ENCODE results near the gene FHOD1.

The FHOD1 gene

GRCh38 chr16:67247192-67248072 is at the start of gene FHOD1:
Gene FHOD1, minus strand, starts transcription at chr16:67247481. Its CDS starts 71 bp downstream, at chr16:67247410.
- DNase-seq = peak; percentile 89 to 98 (median 96)
- intact Hi-C loops (cut with DNase I) = no loop called here

DNA sequence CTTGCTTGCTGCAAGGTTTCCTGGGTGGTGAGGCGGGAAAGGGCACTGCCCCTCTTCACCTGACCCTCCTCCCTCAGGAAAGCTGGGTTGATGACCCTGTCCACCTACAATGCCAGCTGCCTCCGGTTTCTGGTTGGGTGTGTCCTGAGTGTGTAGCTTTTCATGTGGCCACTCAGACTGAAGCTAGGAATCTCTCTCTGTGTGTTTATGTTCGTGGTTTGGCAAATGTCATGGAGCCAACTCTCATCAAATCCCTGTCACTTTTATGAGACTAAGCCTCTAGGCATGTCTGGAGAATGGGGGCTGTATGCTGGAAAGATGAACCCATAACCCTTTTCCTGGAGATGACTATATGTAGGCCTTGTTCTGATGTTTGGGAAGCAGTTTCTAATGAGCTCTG is 49.1 kb upstream of the FHOD1 start:
- DNase-seq = no peak
- intact Hi-C loops (cut with DNase I) = no loop called here

GRCh38 chr16:67294938-67295361 is 47.7 kb upstream of the FHOD1 start:
- DNase-seq = no peak
- intact Hi-C loops (cut with DNase I) = no loop called here

DNA sequence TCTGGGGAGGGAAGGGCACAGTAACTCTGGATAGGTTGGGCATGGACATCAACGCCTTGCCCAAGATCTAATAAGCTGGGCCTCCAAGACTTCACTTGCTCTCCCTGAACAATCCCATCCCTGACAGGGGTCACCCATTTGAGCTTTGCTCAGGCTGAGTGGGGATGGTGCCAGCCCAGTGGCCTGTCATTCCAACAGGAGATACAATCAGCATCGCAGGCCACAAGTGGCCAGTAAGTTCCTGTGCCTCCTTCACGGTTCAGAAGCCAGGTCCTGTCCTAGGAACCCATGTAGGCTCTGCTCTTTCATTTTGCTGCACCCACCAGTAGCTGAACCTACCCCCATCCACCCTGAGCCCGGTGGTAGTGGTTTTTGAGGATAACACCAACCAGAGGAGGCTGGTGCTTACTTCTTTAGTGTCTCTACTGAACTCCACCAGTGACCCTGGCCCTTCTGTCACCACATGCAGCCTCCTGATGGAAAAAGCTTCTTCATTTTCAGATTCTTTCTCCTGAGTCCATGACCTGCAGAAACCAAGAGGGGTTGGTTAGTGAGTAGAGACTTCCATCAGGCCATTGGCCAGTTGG is 47.0 kb upstream of the FHOD1 start:
- intact Hi-C loops (cut with DNase I) = no loop called here
- no peak for DNase-seq

DNA sequence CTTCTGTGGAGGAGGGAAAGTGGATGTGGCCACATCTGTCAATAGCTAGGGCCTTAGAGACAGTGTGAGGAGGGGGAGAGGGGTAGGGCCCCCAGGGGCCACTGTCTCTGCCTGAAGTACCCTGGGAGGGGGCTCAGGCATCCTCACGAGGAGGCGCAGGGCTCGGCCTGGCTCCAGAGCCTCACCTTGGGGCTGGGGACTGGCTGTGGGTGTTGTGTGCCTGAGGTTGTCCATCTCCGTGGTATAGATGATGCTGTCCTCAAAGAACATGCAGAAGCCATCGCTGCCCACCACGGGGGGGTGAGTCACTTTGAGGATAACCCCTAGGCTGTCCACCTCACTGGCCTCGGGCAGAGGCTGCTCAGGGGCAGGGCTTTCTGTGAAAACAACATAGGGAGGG is 44.2 kb upstream of the FHOD1 start:
- DNase-seq = no peak
- intact Hi-C loops (cut with DNase I) = no loop called here

GRCh38 chr16:67287960-67288359 is 40.7 kb upstream of the FHOD1 start:
- intact Hi-C loops (cut with DNase I) = no loop called here
- no peak for DNase-seq

DNA sequence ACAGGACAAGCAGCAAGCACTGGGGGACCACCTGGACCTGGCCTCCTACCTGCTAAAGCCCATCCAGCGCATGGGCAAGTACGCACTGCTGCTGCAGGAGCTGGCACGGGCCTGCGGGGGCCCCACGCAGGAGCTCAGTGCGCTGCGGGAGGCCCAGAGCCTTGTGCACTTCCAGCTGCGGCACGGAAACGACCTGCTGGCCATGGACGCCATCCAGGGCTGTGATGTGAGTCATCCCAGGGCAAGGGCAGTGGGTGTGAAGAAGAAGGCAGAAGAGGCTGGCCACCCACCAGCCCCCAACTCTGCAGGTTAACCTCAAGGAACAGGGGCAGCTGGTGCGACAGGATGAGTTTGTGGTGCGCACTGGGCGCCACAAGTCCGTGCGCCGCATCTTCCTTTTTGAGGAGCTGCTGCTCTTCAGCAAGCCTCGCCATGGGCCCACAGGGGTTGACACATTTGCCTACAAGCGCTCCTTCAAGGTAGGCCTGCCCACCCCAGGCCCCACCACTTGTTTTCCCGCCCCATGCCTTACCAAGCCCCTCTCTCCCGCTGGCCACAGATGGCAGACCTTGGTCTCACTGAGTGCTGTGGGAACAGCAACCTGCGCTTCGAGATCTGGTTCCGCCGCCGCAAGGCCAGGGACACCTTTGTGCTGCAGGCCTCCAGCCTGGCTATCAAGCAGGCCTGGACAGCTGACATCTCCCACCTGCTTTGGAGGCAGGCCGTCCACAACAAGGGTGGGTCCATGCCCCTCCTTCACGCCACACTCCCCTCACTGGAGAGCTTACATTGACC is 39.4 kb upstream of the FHOD1 start:
- DNase-seq = no peak
- intact Hi-C loops (cut with DNase I) = no loop called here

DNA sequence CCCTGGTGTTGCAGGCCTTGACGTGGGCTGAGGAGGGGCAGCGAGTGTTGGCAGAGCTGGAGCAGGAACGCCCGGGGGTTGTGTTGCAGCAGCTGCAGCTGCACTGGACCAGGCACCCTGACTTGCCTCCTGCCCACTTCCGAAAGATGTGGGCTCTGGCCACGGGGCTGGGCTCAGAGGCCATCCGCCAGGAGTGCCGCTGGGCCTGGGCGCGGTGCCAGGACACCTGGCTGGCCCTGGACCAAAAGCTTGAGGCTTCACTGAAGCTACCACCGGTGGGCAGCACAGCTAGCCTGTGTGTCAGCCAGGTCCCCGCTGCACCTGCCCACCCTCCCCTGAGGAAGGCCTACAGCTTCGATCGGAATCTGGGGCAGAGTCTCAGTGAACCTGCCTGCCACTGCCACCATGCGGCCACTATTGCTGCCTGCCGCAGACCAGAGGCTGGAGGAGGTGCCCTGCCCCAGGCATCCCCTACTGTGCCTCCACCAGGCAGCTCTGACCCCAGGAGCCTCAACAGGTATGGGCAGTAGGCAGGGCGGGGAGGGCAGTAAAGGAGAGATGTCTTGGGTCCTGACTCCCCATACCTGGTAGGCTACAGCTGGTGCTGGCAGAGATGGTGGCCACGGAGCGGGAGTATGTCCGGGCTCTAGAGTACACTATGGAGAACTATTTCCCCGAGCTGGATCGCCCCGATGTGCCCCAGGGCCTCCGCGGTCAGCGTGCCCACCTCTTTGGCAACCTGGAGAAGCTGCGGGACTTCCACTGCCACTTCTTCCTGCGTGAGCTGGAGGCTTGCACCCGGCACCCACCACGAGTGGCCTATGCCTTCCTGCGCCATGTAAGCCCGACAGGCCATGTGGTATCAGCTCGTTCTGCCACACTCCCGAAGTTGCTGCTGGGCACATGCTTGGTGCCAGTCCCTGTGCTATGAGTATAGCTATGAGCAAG is 37.7 kb upstream of the FHOD1 start:
- intact Hi-C loops (cut with DNase I) = no loop called here
- DNase-seq = peak in 37 of 42 donors; percentile 11 to 66 (median 35)

GRCh38 chr16:67283826-67284555 is 36.7 kb upstream of the FHOD1 start:
- no peak for DNase-seq
- intact Hi-C loops (cut with DNase I) = no loop called here

DNA sequence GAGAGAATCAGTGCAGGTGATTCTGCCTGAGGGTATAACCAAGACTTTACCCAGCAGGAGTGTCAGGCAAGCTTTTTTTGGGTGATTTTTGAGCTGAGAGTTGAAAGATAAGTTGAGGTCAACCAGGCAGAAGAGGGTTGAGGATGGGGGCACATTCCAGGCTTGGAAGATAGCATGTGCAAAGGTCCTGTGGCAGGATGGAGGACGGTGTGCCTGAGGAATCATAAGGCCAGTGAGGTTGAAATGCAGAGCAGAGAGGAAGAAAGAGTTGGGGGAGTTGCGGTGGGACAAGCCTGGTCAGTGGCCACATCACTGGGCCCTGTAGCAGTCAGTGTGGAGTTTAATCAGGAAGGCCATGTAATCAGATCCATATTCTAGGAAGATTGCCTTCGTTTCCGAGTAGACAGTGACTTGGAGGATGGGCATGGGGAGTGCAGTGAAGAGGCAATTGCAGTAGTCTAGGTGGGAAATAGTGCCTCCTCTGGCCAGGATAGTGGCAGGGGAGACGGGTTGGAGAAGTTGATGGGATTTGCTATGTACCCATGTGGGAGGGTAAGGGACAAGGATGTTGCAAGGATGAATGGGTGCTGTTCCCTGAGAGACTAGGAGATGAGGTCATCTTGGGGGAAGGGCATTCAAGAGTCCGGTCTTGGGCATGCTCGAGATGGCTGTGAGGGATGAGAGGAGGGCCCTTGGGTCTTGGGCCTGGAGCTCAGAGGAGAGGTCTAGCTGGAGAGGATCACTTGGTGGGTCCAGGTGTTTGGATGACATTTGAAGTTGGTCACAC is 36.0 kb upstream of the FHOD1 start:
- DNase-seq = no peak
- intact Hi-C loops (cut with DNase I) = no loop called here

DNA sequence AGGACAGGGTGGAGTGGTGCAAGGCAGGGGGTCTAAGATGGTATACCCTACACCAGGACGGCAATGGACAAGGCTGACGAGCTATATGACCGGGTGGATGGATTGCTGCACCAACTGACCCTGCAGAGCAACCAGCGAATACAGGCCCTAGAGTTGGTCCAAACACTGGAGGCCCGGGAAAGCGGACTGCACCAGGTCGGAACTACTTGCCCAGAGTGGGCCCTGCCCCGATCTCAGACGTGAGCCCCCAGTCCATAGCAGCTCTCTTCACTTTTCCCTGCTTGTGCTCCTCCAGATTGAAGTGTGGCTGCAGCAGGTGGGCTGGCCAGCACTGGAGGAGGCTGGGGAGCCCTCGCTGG is 35.1 kb upstream of the FHOD1 start:
- no peak for DNase-seq
- intact Hi-C loops (cut with DNase I) = no loop called here

- DNase-seq = no peak
- intact Hi-C loops (cut with DNase I) = no loop called here
Observed at GRCh38 chr16:67281536-67282446, 34.5 kb upstream of the FHOD1 start.

- no peak for DNase-seq
- intact Hi-C loops (cut with DNase I) = no loop called here
Observed at GRCh38 chr16:67280090-67281015, 33.1 kb upstream of the FHOD1 start.

DNA sequence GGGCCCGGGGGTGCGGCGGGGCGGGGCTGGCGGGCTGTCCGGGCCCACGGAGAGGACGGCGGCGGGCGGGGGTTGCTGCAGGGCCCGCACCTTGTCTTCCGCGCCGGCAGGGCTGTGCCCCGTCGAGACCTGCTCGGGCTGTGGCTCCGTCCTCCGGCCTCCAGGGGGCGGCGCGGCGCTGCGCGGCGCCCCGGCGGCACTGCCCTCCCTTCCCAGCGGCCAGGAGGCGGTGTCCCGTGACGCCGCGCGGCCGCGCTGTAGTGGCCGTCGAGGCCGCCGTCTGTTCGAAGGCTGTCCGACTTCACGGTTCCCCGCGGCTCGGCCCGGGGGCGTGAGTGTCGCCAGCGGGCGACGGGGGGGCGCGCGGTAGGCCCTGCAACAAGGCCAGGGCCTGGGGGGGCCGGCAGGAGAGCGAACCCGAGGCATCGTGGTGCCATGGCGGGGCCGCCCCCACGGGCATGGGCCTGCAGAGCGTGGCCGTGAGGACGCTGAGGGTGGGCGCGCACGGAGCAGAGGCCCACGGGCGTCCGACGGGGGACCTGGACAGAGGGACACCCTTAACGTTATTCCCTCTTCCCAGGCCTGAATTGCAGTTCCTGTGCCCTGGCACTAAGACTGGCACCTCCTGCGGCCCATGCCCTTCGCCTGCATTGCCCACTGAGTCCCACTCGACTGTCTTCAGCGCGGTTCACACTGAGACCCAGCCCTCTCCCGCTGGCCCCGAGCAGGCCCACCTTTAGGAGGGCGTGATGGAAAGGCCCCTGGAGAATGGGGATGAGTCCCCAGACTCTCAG is 32.2 kb upstream of the FHOD1 start, which contains the start of gene PLEKHG4:
Gene PLEKHG4 (plus strand): TSS at position 237 of the 794 bp plus-strand sequence. CDS start 513 bp downstream, at position 750.
- intact Hi-C loops (cut with DNase I) = no loop called here
- DNase-seq = peak in 38 of 42 donors; percentile 16 to 77 (median 50)
